OCI-LY7 (cell line): Measurements from ENCODE around the gene OGT. TPM values are rescaled to one million over a fixed set of nuclear protein-coding genes. Genes with fewer than 3 reads are reported as not detected.

Source experiments
- BruUV-seq: library from RNA; stranded (reverse); fragments of 400-500 nt; replicated peaks from 2 replicates; lab custom pipeline; 2021; lab: Mats Ljungman, UMichigan
- CTCF ChIA-PET: fragments of 300-600 bp; sonication (Branson Sonifier 250); formaldehyde crosslinking; loops from one replicate; lab custom pipeline; 2022; ENCODE audit warnings: antibody characterized with exemption; ENCODE audit not compliant: unreplicated experiment; lab: Charles Lee
- POLR2A ChIA-PET: fragments of 300-600 bp; sonication (Branson Sonifier 250); formaldehyde crosslinking; loops from one replicate; lab custom pipeline; 2022; ENCODE audit warnings: antibody characterized with exemption; lab: Charles Lee
- DNase-seq: peaks from one replicate; pipeline ENCODE4 v3.0.0-alpha.2; 2015; ENCODE audit warnings: low spot score
- H2AFZ ChIP-seq: fragments of 200-600 bp; sonication (generic), shearing (Covaris generic); 2 replicates; pipeline ENCODE4 v1.6.1; 2014; ENCODE audit warnings: mild to moderate bottlenecking, antibody characterized with exemption, low read length, moderate library complexity
- H3K27ac ChIP-seq: fragments of 200-600 bp; sonication (generic); 2 replicates; pipeline ENCODE4 v1.5.1; 2014; ENCODE audit warnings: mixed run types, low read depth, mild to moderate bottlenecking, moderate library complexity, low read length, inconsistent platforms; ENCODE audit not compliant: poor library complexity, severe bottlenecking
- H3K36me3 ChIP-seq: fragments of 200-600 bp; sonication (generic); 2 replicates; pipeline ENCODE4 v1.6.1; 2014; ENCODE audit warnings: mild to moderate bottlenecking, antibody characterized with exemption, low read length, moderate library complexity, mixed read lengths; ENCODE audit not compliant: insufficient read depth
- H3K4me1 ChIP-seq: fragments of 200-600 bp; sonication (generic); 2 replicates; pipeline ENCODE4 v1.5.1; 2014; ENCODE audit warnings: mild to moderate bottlenecking, low read length; ENCODE audit not compliant: insufficient read depth, poor library complexity, severe bottlenecking
- H3K4me2 ChIP-seq: fragments of 200-600 bp; sonication (generic); 2 replicates; pipeline ENCODE4 v1.6.1; 2014; ENCODE audit warnings: mild to moderate bottlenecking, low read length
- H3K4me3 ChIP-seq: fragments of 200-600 bp; sonication (generic); 2 replicates; pipeline ENCODE4 v1.5.1; 2014; ENCODE audit warnings: mild to moderate bottlenecking, low read depth, low read length; ENCODE audit not compliant: poor library complexity, severe bottlenecking
- H3K79me2 ChIP-seq: fragments of 200-600 bp; sonication (generic); 2 replicates; pipeline ENCODE4 v1.6.1; 2016; ENCODE audit warnings: low read depth, mild to moderate bottlenecking, low read length, moderate library complexity, mixed read lengths; ENCODE audit not compliant: insufficient read depth
- H3K9me2 ChIP-seq: fragments of 200-600 bp; sonication (generic); 2 replicates; pipeline ENCODE4 v1.6.1; 2016; ENCODE audit warnings: mild to moderate bottlenecking, low read length, mixed read lengths; ENCODE audit not compliant: insufficient read depth
- H3K9me3 ChIP-seq: fragments of 200-600 bp; sonication (generic); 2 replicates; pipeline ENCODE4 v1.6.1; 2014; ENCODE audit warnings: mild to moderate bottlenecking, mixed run types, low read length, mixed read lengths
- H4K20me1 ChIP-seq: fragments of 200-600 bp; sonication (generic); 2 replicates; pipeline ENCODE4 v1.6.1; 2014; ENCODE audit warnings: mild to moderate bottlenecking, antibody characterized with exemption, low read length, moderate library complexity, mixed read lengths; ENCODE audit not compliant: insufficient read depth
- EZH2phosphoT487 ChIP-seq: fragments of 200-600 bp; sonication (generic); IDR thresholded peaks from 2 replicates; pipeline ENCODE4 v1.6.1; 2018; ENCODE audit warnings: low read depth, borderline replicate concordance, mild to moderate bottlenecking, mixed run types, antibody characterized with exemption, low read length, moderate library complexity, mixed read lengths
- intact Hi-C: fragments of 100-400 bp; cut with micrococcal nuclease; formaldehyde crosslinking; loops from one replicate; pipeline ENCODE4 v1.10.0; 2022; ENCODE audit not compliant: unreplicated experiment
- total RNA-seq, 2 experiments: library from RNA; depleted of rRNA in 1 of 2; stranded (reverse); fragments of >200 nt in 1 of 2; shearing (Covaris generic) in 1 of 2; gene quantifications; 2 replicates each; pipeline ENCODE4 v1.2.3, GENCODE V29; 2014 to 2022
- TF ChIP-seq, protein P1 (sequence below): fragments of 200-600 bp; sonication (generic); conservative IDR thresholded peaks from 2 replicates; pipeline ENCODE4 v1.5.1; 2014; ENCODE audit warnings: mild to moderate bottlenecking, antibody characterized with exemption, low read length, moderate library complexity, mixed read lengths

OGT gene
- total RNA-seq, 2 experiments from 2014 or later: 185 to 291 TPM

DNA sequence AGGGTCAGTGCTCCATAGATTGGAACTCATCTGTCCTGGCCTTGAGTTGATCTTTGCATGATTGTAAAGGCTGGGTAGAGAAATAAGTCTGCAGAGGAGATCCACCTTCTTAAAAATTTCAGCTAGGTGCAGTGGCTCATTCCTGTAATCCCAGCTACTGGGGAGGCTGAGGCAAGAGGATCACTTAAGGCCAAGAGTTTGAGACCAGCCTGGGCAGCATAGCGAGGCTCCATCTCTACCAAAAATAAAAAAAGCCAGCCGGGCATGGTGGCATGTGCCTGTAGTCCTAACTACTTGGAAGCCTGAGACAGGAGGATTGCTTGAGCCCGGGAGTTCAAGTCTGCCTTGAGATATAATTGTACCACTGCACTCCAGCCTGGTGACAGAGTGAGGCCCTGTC lies 85.9 kb downstream of the OGT start:
- no TSS peak for BruUV-seq
- intact Hi-C loops: no loop called here
- Histone ChIP-seq H3K4me3 (no peak overlapping the region), H3K79me2 (no peaks in the 10 kb centered on the region), H3K27ac (peak overlapping the region; percentile 41), H3K9me2 (no peaks in the 10 kb centered on the region), H3K9me3 (peaks cover 6% of the 10 kb centered on the region; the same call in 1 of the 2 replicates), H2AFZ (no peak overlapping the region), H3K36me3 (no peaks in the 10 kb centered on the region; the same call in 1 of the 2 replicates), H3K4me1 (peaks cover 61% of the 10 kb centered on the region), H3K4me2 (peak overlapping the region; percentile 58), H4K20me1 (no peaks in the 10 kb centered on the region)
- DNase-seq: no peak
- TF ChIP-seq, protein P1, sequence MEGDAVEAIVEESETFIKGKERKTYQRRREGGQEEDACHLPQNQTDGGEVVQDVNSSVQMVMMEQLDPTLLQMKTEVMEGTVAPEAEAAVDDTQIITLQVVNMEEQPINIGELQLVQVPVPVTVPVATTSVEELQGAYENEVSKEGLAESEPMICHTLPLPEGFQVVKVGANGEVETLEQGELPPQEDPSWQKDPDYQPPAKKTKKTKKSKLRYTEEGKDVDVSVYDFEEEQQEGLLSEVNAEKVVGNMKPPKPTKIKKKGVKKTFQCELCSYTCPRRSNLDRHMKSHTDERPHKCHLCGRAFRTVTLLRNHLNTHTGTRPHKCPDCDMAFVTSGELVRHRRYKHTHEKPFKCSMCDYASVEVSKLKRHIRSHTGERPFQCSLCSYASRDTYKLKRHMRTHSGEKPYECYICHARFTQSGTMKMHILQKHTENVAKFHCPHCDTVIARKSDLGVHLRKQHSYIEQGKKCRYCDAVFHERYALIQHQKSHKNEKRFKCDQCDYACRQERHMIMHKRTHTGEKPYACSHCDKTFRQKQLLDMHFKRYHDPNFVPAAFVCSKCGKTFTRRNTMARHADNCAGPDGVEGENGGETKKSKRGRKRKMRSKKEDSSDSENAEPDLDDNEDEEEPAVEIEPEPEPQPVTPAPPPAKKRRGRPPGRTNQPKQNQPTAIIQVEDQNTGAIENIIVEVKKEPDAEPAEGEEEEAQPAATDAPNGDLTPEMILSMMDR: no peak
- TF ChIP-seq EZH2phosphoT487: no peak
- POLR2A ChIA-PET: interaction anchor here (0.9 kb wide), 1 partner anchor 253 kb away, joined by 3 read pairs; the partner anchor contains the start of gene TAF1
- CTCF ChIA-PET: no interaction called here

DNA sequence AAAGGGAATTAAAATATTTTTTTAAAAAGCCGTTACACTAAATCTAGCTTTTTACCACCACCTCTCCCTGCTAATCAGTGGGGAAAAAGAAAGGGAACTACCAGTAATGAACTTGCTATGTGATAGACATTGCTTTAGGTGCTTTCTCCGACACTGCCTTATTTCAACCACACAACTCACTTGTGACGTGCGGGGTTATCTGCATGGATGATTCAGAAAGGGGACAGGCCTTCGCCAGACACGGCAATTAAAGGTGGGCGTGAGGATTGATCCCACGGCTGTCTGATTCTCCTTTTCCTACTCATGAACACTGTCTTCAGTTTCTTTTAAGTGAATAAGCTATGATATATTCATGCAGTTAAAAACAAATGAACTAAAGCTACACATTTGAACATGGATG lies 86.3 kb downstream of the OGT start:
- Histone ChIP-seq H3K4me2 (peak overlapping the region; percentile 58; the same call in 1 of the 2 replicates), H3K4me1 (peaks cover 65% of the 10 kb centered on the region), H3K9me2 (no peaks in the 10 kb centered on the region), H3K79me2 (no peaks in the 10 kb centered on the region), H3K27ac (no peak overlapping the region), H3K36me3 (no peaks in the 10 kb centered on the region; the same call in 1 of the 2 replicates), H3K4me3 (no peak overlapping the region), H4K20me1 (no peaks in the 10 kb centered on the region), H2AFZ (no peak overlapping the region), H3K9me3 (peaks cover 6% of the 10 kb centered on the region; the same call in 1 of the 2 replicates)
- TF ChIP-seq EZH2phosphoT487: no peak
- TF ChIP-seq, protein P1: no peak
- ChIA-PET CTCF (no interaction called here), POLR2A (interaction anchor here (0.9 kb wide), 1 partner anchor 253 kb away, joined by 3 read pairs; the partner anchor contains the start of gene TAF1)
- BruUV-seq: no TSS peak
- intact Hi-C loops: no loop called here
- no peak for DNase-seq

DNA sequence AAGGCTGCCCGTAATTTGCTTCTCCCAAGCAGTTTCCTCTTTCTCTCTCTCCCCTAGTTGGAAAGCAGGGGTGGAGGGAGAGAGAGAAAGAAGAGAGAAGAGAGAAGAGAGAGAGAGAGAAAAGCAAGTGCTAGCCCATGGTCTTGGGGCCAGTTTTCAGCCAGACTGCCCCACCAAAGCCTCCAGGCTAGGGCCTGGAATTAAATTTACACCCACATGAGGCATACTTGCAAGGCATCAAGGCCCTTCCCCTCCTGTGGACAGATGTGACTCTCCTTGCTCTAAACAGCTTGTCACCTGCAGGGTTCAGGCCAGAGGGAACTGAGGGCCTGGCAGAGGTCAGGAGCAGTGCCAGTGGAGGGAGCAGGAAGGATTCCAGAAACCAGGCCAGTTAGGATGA lies 87.1 kb downstream of the OGT start:
- no peak for DNase-seq
- BruUV-seq: no TSS peak
- intact Hi-C loops: no loop called here
- H3K4me3 ChIP-seq: no peak overlapping the region
- H3K79me2 ChIP-seq: no peaks in the 10 kb centered on the region
- no peaks in the 10 kb centered on the region for H4K20me1 ChIP-seq
- H2AFZ ChIP-seq: no peak overlapping the region
- no peak overlapping the region for H3K27ac ChIP-seq
- no peaks in the 10 kb centered on the region for H3K9me2 ChIP-seq
- no peaks in the 10 kb centered on the region; the same call in 1 of the 2 replicates for H3K36me3 ChIP-seq
- ChIA-PET CTCF (no interaction called here), POLR2A (no interaction called here)
- peaks cover 6% of the 10 kb centered on the region; the same call in 1 of the 2 replicates for H3K9me3 ChIP-seq
- peaks cover 72% of the 10 kb centered on the region for H3K4me1 ChIP-seq
- no peak for TF ChIP-seq EZH2phosphoT487
- H3K4me2 ChIP-seq: no peak overlapping the region
